ENCODE measurements around the gene SLC6A3.
"Not testable (repeated sequence)": the region's sequence is repeated elsewhere in the genome, so short reads cannot be mapped to it uniquely, and the experiment has no call there.

The SLC6A3 gene

DNA sequence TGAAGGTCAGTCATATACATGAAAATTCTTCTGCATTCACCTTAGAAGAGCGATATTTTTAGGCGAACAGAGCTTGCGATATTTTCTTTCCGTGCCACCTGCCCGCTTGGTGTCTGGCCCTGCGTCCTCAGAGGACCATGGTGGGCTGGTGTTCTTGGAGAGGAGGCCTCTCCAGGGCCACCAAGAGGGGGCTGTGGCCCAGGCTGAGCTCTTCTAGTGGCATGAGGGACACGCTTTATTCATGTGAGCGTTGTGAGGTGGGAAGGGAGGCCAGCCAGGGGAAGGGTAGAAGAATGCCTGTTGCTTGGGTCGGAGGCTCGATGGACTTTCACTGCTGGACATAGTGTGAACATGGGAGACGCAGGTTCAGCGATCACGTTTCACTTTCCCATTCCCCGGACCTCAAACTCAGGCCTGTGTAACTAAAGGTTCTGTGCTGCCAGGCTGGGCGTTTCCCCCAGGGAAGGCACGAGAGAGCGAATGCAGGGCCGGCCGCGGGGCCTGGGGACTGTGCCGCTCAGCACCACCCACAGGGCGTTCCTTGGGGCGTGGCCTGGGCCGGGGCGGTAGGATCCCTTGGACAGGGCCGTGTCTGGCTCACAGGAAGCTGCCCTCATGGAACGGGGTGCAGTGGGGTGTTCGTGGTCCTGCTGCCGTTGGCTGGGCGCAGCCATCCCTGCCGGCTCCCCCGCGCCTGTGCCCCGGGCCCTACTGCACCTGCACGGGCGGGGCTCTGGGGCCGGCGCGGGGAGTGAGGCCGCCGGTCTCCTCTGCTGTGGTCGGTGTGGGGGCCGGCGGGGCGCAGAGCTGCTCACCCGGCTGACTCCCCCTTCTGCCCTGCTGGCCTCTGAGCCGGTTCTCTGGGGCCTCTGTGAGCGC lies 59.6 kb downstream of the SLC6A3 start:
- DNase-seq, result peak; percentile 86

GRCh38 chr5:1384521-1384920 lies 60.7 kb downstream of the SLC6A3 start:
- no peak for DNase-seq

- DNase-seq, result no peak
Measured at GRCh38 chr5:1383886-1384401, 61.3 kb downstream of the SLC6A3 start.

DNA sequence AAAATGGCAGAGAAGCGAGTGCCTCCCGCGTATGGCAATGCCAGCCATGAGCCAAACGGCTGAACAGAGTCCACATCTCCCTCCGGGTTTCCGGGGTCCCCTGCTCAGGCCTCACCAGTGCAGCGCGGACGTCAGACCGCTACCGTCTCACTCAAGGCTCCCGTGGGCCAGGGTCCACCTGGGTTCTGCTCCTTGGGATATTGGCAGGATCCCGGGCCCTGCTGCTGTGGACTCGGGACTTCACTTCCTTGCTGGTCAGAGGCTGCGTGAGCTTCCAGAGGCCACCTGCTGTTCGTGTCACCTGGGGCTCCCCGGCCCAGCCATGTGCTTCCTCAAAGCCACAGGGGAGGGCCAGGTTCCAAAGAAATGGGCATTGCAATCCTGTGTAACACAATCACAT lies 61.9 kb downstream of the SLC6A3 start:
- no peak for DNase-seq

DNA sequence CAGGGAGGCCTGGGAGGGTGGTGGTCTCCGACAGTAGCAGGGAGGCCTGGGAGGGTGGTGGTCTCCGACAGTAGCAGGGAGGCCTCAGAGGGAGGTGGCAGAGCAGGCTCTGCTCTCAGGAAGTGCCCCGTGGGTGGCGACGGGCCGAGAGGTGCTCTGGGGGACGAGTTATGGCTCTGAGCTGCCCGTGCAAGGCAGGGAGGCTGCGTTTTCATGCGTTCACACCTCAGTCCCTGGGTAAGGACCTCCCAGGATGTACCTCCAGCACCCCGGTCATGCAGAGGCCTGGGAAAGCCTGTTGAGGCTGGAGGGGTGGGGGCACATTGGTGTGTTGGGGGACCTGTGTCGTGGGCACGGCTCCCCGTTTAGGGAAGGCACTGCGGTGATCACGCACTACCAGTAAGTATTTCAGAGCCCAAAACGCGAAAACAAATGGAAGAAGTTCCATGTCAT lies 63.0 kb downstream of the SLC6A3 start:
- no peak for DNase-seq

- DNase-seq, result no peak
Measured at GRCh38 chr5:1381370-1382247, 63.6 kb downstream of the SLC6A3 start.

GRCh38 chr5:1380910-1381309 lies 64.3 kb downstream of the SLC6A3 start:
- no peak for DNase-seq

- DNase-seq, result peak; percentile 61
Measured at GRCh38 chr5:1380011-1380817, 65.0 kb downstream of the SLC6A3 start.

- no peak for DNase-seq
Measured at GRCh38 chr5:1378866-1379659, 66.2 kb downstream of the SLC6A3 start.

DNA sequence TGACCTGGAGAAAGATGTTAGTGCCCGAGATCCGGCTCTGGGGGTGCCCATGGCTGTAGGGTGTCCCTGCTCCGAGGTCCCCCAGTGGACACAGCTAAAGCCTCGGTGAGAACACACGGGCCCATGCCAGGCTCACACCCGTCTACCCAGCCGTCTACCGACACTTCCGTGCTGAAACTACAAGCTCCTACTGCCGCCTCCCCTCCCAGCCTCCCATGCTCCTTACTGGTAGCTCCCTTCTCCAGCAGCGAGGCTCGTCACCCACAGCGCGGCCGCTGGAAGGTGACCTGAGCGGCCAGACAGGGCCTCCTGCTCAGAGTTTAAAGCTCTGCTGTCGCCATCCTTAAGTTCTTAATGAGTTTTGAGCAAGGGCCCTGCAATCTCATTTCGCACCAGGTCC lies 67.1 kb downstream of the SLC6A3 start:
- DNase-seq, result no peak

DNA sequence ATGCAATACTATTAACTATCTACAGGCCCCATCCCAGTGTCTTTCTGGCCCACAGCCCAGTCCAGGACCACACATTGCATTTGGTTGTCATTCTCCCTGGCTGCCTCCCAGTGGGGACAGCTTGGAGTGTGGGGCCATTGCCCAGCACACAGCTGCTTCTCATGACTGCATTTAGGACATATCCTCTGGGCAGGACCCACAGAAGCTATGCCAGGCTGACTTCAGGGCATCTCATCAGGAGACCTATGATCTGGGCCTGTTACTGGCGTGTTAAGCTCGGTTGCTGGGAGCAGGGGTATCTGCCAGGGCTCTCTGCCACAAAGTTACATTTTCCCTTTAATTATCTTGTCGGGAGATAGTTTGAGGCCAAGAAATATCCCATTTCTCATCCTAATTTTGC lies 68.3 kb downstream of the SLC6A3 start:
- DNase-seq, result no peak

- DNase-seq, result no peak
Measured at GRCh38 chr5:1375871-1376810, 69.1 kb downstream of the SLC6A3 start.

DNA sequence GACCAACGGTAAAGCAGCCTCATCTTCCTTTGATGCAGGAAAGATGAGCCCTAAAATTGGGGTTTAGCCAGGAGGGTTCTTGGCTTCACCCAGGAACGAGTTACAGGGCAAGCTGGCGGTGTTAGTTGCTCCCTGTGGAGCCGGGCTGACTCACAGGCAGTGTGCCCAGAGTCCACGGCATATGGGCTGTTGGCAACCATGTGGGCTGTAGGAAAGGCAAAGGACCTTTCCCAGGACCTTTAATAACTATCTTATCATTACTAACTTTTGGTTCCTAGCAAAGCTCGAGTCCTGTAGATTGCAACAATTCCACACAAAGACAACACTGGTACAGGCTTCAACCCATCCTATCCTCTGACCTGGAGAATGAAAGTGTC lies 70.6 kb downstream of the SLC6A3 start:
- no peak for DNase-seq

DNA sequence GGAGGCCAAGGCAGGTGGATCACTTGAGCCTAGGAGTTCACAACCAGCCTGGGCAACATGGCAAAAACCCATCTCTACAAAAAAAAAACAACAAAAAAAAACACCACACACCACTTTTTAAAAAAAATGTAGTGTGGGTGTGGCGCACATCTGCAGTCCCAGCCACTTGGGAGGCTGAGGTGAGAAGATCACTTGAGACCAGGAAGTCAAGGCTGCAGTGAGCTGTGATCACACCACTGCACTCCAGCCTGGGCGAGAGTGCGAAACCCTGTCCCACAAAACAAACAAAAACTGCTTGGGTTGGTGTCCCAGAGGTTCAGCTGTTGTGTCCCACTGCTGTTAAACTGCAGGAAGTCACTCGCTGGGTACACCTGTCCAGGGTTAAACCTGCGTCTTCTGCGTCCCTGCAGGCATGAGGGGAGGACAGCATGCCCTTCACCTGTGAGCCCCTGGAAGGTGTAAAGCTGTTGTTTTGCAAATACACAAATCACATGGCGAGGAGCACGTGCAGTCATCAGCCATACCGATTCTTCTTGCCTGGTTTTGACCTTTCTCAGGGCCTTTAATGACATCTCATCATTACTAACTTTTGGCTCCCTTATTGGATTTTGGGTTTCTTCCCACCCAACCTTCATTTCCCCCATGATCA lies 71.1 kb downstream of the SLC6A3 start:
- no peak for DNase-seq

DNA sequence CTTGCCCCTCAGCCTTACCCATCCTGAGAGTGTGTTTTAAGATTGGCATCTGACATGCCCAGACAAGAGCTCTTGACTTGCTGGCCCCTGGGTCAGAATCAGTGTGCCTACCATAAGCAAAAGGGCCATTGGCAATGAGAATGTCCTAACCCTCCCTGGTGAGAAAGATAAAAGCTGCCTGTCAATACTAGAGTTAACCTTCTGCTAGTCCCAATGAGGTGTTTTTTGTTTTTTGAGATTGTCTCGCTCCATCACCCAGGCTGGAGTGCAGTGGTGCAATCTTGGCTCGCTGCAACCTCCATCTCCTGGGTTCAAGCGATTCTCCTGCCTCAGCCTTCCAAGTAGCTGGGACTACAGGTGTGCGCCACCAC lies 73.3 kb downstream of the SLC6A3 start:
- DNase-seq, result not testable (repeated sequence)

GRCh38 chr5:1371218-1371971 lies 73.8 kb downstream of the SLC6A3 start:
- no peak for DNase-seq

- DNase-seq, result no peak
Measured at GRCh38 chr5:1370006-1370405, 75.2 kb downstream of the SLC6A3 start.

- DNase-seq, result no peak
Measured at GRCh38 chr5:1368756-1369155, 76.5 kb downstream of the SLC6A3 start.

DNA sequence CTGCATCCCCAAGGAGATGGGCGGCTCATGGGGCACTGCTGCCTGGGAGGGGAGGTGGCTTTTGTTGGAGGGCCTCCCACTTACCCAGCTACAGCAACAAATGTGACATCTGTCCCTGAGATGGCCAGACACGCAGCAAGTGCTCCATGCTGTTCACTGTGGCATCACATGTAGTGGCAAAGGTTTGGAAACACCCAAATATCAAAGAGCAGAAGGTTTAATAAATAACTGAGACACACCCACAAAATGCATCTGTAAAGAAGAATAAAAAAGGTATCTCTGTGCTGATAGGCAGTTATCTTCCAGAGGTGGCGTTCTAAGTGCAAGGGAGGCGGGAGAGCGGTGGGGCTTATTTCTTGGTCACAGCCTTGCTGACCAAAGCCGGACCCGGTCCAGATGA lies 77.0 kb downstream of the SLC6A3 start:
- no peak for DNase-seq

- no peak for DNase-seq
Measured at GRCh38 chr5:1367149-1367548, 78.1 kb downstream of the SLC6A3 start.
